HUES6 (cell line): ENCODE data around the gene FXN.

Experiments used
- H3K27ac ChIP-seq: 2 replicates; pipeline ENCODE4 v1.7.0; 2013; ENCODE audit warnings: low read depth, mild to moderate bottlenecking, low read length, inconsistent platforms
- H3K27me3 ChIP-seq: 2 replicates; pipeline ENCODE4 v1.6.1; 2013; ENCODE audit warnings: low read length; ENCODE audit not compliant: control insufficient read depth, insufficient read depth
- H3K36me3 ChIP-seq: 2 replicates; pipeline ENCODE4 v1.6.1; 2013; ENCODE audit warnings: low read length; ENCODE audit not compliant: control insufficient read depth, insufficient read depth
- H3K4me1 ChIP-seq: 2 replicates; pipeline ENCODE4 v1.6.1; 2013; ENCODE audit warnings: low read length; ENCODE audit not compliant: control insufficient read depth, insufficient read depth
- H3K4me3 ChIP-seq: 2 replicates; pipeline ENCODE4 v1.5.1; 2013; ENCODE audit warnings: low read depth, low read length
- H3K9ac ChIP-seq: one replicate; pipeline ENCODE4 v1.6.1; 2013; ENCODE audit warnings: mild to moderate bottlenecking, low read length
- H3K9me3 ChIP-seq: 2 replicates; pipeline ENCODE4 v1.6.1; 2013; ENCODE audit warnings: low read depth, low read length; ENCODE audit not compliant: control insufficient read depth, insufficient read depth

The FXN gene

DNA sequence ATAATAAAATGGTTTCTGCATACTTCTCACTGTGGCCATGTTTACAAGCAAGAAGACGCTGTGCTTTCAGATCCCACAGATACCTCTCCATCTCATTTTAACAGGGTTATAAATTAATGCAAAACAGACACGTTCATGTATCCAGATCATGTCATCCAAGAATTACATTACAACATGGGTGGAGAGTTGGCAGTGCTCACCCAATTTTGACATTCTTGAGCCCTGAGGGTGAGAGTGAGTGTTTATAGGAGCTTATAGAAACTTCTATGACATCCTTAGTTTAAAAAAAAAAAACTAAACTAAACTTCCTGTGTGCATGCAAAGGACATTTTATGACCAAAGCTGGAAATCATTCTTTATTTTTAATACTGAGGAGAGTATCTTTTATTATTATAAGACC, 30.7 kb upstream of the FXN start:
- H3K27me3 ChIP-seq, result no peaks in the 10 kb centered on the region
- no peaks in the 10 kb centered on the region for H3K9me3 ChIP-seq
- no peak overlapping the region for H3K9ac ChIP-seq
- H3K4me1 ChIP-seq, result no peaks in the 10 kb centered on the region
- H3K4me3 ChIP-seq, result no peak overlapping the region
- no peaks in the 10 kb centered on the region for H3K36me3 ChIP-seq
- no peak overlapping the region for H3K27ac ChIP-seq

DNA sequence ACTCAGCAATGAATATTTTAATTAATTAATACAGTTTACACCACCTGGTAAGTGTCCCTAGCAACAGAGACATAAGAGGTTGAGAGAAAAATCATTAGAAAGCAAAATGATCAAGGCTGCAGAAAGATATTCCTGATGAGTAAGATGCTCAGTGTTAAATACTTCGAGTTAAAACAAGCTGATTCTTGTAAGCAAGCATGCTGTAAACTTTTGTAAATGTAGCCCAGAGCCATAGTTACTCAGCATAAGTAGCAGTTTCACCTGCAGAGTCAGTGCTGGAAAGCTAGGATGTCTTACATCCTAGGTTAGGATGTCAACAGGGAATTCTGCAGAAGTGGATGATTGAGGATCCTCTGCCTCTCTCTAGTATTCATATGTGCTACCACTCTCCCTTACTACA, 25.8 kb upstream of the FXN start:
- no peak overlapping the region for H3K4me3 ChIP-seq
- peaks cover 8% of the 10 kb centered on the region for H3K9me3 ChIP-seq
- no peak overlapping the region for H3K9ac ChIP-seq
- H3K4me1 ChIP-seq, result no peaks in the 10 kb centered on the region
- no peak overlapping the region for H3K27ac ChIP-seq
- no peaks in the 10 kb centered on the region for H3K36me3 ChIP-seq
- H3K27me3 ChIP-seq, result no peaks in the 10 kb centered on the region

DNA sequence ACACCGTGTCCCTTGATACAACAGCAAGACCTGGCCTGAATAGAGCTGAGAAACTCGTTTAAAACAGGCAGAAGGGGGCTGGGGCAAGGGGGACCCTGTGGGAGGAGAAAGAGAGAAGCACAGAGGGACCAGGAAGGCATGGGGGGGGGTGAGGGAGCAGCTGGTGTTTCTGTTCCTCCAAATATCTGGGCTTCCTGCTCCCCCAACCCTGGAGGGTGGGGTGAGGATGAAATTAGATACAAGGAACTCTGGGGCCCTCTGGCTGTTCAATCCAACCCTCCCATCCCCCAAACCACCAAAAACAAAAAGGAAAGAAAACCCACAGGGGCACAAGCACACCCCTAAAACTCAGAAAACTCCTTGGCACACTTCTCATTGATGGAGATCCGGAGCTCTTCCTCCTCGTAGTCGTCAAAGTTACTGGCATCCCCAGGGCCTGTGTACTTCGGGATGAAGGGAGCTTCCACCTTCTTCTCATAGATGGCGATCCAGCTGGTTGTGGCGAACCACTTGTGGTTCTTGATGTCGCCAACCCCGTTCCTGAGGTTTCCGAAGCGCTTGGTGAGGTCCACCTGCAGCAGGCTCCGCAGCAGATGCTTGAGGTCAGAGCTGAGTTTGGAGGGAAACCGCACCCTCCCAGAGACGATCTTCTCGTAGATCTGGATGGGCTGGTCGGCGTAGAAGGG, 22.7 kb upstream of the FXN start:
- H3K9ac ChIP-seq, result no peak overlapping the region
- H3K36me3 ChIP-seq, result no peaks in the 10 kb centered on the region
- H3K4me3 ChIP-seq, result no peak overlapping the region
- H3K27ac ChIP-seq, result no peak overlapping the region
- peaks cover 9% of the 10 kb centered on the region; the same call in 1 of the 2 replicates for H3K4me1 ChIP-seq
- H3K9me3 ChIP-seq, result peaks cover 8% of the 10 kb centered on the region
- H3K27me3 ChIP-seq, result no peaks in the 10 kb centered on the region

DNA sequence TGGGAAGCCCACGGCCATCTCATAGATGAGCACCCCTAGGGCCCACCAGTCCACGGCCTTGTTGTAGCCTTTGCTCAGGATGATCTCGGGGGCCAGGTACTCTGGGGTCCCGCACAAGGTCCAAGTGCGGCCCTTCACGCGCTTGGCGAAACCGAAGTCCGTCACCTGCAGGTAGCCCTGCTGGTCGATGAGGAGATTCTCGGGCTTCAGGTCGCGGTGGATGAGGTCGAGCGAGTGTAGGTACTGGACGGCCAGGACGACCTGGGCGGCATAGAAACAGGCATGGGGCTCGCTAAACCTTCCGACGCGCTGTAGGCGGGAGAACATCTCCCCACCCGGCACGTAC, 22.2 kb upstream of the FXN start:
- no peak overlapping the region for H3K9ac ChIP-seq
- peaks cover 8% of the 10 kb centered on the region for H3K9me3 ChIP-seq
- no peaks in the 10 kb centered on the region for H3K36me3 ChIP-seq
- H3K27me3 ChIP-seq, result no peaks in the 10 kb centered on the region
- H3K4me1 ChIP-seq, result peaks cover 9% of the 10 kb centered on the region; the same call in 1 of the 2 replicates
- H3K27ac ChIP-seq, result no peak overlapping the region
- H3K4me3 ChIP-seq, result no peak overlapping the region

DNA sequence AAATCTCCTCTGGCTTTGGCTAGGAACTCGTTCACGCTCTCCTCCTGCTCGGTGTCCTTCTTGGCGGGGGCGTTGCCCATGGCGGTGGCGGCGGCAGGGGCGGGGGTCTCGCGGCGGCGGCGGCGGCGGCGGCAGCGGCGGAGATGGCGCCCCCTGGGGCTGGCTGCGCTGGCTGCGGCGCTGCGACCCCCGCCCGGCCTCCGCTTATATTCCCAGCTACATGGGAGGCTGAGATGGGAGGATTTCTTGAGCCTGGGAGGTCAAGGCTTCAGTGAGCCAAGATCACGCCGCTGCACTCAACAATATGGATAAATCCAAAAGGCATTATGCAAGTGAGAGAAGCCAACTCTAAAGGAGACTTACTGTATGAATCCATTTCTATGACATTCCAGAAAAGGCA, 21.5 kb upstream of the FXN start, which contains the start of gene PRKACG:
Gene PRKACG (minus strand): TSS at position 101 of the 400 bp plus-strand sequence. CDS start 21 bp downstream, at position 80.
- H3K4me1 ChIP-seq, result peaks cover 9% of the 10 kb centered on the region; the same call in 1 of the 2 replicates
- H3K9me3 ChIP-seq, result peaks cover 8% of the 10 kb centered on the region
- H3K27ac ChIP-seq, result no peak within 1 kb of the TSS
- H3K27me3 ChIP-seq, result no peaks in the 10 kb centered on the region
- no peaks in the 10 kb centered on the region for H3K36me3 ChIP-seq
- no peak within 1 kb of the TSS for H3K4me3 ChIP-seq
- no peak within 1 kb of the TSS for H3K9ac ChIP-seq

DNA sequence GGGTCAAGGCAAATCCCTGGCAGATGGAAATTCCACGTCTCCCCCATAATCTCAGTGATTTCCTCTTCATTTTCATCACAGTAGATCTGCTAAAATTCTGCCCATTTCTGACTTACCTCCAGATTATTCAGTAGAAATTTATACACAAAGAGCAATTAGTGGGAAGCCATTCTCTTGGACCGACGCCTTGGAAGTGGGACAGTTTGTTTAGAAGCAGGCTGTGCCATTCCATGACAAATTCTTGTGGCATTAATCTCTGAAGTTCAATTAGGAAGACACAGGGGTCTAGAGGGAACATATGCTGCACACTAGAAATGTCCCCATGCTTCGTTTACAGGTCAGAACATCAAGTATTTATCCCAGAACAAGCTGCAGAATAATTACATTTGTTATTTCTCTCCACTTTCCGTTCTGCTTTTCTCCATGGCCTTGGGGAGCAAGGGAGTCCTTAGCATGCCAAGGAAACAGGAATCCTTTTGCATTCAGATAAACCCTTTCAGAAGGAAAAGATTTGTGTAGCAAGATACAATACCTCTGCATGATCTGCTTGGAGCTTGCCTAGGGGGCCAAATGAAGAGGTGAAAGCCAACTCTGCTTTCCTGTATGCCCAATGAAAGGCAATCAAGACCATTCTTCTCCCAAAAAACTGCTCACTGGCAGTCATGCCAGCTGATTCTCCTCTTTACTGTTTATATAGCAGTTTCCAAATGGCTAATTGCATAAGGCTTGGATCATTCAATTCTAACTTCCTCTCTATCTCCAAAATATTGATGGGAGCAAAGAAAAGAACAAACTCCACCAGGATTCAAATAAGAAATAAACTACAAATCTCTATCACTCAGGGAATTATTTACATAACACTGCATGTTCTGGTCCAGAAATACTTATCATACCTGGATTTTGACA, 19.1 kb upstream of the FXN start:
- no peak overlapping the region for H3K9ac ChIP-seq
- no peaks in the 10 kb centered on the region for H3K27me3 ChIP-seq
- no peak overlapping the region for H3K4me3 ChIP-seq
- no peaks in the 10 kb centered on the region for H3K36me3 ChIP-seq
- H3K9me3 ChIP-seq, result peaks cover 8% of the 10 kb centered on the region
- peaks cover 9% of the 10 kb centered on the region; the same call in 1 of the 2 replicates for H3K4me1 ChIP-seq
- no peak overlapping the region for H3K27ac ChIP-seq

DNA sequence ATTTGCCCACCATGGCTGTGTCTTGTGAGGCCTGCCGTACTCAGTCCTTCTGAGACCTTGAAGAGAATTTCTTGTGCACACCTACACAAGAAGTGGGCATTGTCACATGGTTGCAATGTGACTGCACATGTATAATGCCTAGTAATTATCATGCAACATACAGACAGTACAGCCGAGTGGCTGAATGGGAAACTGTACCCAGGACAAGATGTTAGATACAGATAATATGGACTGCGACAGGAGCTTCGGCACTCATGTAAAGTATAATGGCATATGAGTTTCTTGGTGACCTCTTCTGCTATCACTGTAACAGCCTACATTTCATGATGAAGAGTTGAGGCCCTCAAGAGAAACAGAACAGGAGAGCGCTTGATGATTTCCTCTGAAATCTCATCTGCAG, 16.8 kb upstream of the FXN start:
- peaks cover 14% of the 10 kb centered on the region; the same call in 1 of the 2 replicates for H3K4me1 ChIP-seq
- H3K9me3 ChIP-seq, result peaks cover 3% of the 10 kb centered on the region
- no peaks in the 10 kb centered on the region for H3K27me3 ChIP-seq
- H3K4me3 ChIP-seq, result no peak overlapping the region
- no peaks in the 10 kb centered on the region for H3K36me3 ChIP-seq
- H3K27ac ChIP-seq, result no peak overlapping the region
- H3K9ac ChIP-seq, result no peak overlapping the region

DNA sequence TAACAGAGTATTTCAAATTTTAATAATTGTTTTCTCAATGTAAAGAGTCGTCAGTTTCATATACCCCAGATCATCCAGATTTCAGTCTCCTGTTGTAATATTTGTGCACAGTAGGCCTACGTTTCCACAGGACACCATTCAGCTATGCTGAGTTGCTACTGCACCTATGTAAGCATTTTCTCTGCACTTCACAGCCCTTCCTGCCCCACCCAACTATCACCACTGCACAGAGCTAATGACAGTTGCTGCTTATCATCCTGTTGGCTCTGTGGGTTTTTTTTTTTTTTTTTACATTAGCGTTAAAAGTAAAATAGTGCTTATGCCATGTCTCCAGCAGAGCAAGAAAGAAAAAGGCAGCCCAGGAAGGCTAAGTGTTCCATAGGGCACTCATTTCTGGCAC, 15.7 kb upstream of the FXN start:
- no peaks in the 10 kb centered on the region for H3K9me3 ChIP-seq
- H3K9ac ChIP-seq, result no peak overlapping the region
- H3K4me1 ChIP-seq, result peaks cover 16% of the 10 kb centered on the region; the same call in 1 of the 2 replicates
- no peaks in the 10 kb centered on the region for H3K27me3 ChIP-seq
- no peak overlapping the region for H3K4me3 ChIP-seq
- H3K36me3 ChIP-seq, result no peaks in the 10 kb centered on the region
- H3K27ac ChIP-seq, result no peak overlapping the region

DNA sequence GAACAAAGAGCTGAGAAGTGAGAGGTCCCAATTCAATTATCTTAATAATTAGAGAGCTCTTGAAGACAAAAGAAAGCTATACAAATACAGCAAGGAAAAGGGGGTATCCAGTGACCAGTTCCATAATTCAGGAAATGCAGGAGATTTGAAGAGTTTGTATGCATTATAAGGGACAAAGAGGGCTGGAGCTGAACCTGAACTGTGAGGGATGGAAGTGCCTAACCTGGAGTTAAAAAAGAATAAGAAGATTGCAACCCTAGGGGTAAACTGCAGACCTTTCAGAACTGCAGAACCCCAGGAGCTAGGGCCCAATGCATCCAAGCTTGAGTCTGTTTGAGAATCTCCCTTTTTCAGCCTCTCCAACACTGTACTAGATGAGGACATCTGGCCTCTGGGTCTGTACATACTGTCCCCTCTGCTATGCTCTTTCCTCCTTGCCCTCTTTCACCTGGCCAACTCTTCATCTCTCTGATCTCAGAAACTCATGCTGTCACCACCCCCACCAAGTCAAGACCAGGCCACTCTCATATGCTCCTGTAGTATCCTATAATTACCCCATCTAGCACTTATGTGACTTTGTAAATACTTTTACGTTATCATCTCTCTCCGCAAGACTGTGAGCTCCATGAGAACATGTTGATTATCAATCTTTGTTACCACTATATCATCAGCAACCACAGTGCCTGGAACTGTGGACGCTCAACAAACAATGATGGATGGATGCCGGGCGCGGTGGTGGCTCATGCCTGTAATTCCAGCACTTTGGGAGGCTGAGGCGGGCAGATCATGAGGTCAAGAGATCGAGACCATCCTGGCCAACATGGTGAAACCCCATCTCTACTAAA, 15.0 kb upstream of the FXN start:
- Histone ChIP-seq H3K36me3 (no peaks in the 10 kb centered on the region), H3K4me1 (peaks cover 16% of the 10 kb centered on the region; the same call in 1 of the 2 replicates), H3K27ac (no peak overlapping the region), H3K9ac (no peak overlapping the region), H3K9me3 (no peaks in the 10 kb centered on the region), H3K27me3 (no peaks in the 10 kb centered on the region), H3K4me3 (no peak overlapping the region)

DNA sequence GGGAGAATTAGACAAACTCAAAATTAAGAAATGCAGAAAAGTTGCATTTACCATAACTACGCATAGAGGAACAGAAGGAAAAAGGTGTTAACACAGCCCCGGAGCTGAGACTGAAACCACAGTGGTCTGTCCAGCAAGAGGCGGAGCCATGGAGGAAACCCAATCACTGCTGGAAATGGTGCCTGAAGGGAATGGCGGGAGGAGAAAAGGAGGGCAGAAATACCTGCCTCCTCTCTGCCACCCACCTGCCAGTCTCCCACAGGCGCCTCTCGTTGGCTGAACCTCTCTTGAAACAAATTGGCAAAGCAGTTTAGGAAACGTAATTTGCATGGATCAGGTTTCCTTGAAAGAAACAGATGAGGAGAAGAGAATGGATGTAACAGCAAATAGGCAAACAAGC, 11.9 kb upstream of the FXN start:
- H3K4me1 ChIP-seq, result peaks cover 7% of the 10 kb centered on the region; the same call in 1 of the 2 replicates
- no peak overlapping the region for H3K4me3 ChIP-seq
- no peaks in the 10 kb centered on the region for H3K27me3 ChIP-seq
- H3K9me3 ChIP-seq, result no peaks in the 10 kb centered on the region
- H3K27ac ChIP-seq, result no peak overlapping the region
- no peaks in the 10 kb centered on the region for H3K36me3 ChIP-seq
- H3K9ac ChIP-seq, result no peak overlapping the region
